Gastrocnemius medialis (tissue), 4 donors: ENCODE data around the gene ANXA2.

Experiments
- CTCF ChIP-seq, 5 experiments: fragments of 450-650 bp in 3 of 5; fragments of 200-600 bp in 2 of 5; sonication (generic) in 2 of 5; IDR thresholded peaks in 4 of 5; conservative IDR thresholded peaks in 1 of 5; 1 replicate in 4 of 5; 2 replicates in 1 of 5; pipeline ENCODE4 v1.5.1; 2016 to 2019; ENCODE audit warnings: antibody characterized with exemption in 5 of 5, mild to moderate bottlenecking in 3 of 5, moderate library complexity in 3 of 5
- POLR2A ChIP-seq, 2 donors: fragments of 450-650 bp; IDR thresholded peaks; one replicate each; pipeline ENCODE4 v1.6.1; 2017; ENCODE audit warnings: antibody characterized with exemption in 2 of 2, mild to moderate bottlenecking in 2 of 2, moderate library complexity in 2 of 2

- no peak for TF ChIP-seq POLR2A (IDR thresholded peaks at IDR 0.05)
- TF ChIP-seq CTCF (IDR thresholded peaks at IDR 0.05 in 4 of 5, conservative IDR thresholded peaks at IDR 0.05 in 1 of 5), result no peak
These were observed 7.6 kb downstream of the ANXA2 start for GRCh38 chr15:60390231-60390630.
